NCI-H2029 treated with DMSO at 0.1 percent for 48 hours (cell line): ENCODE data around the gene PNPLA6.
A peak's percentile ranks its signal among the peaks of the same experiment; 100 is the strongest.
"Not testable (repeated sequence)": the region's sequence is repeated elsewhere in the genome, so short reads cannot be mapped to it uniquely, and the experiment has no call there.

Experiments used
- DNase-seq: peaks from one replicate; lab custom pipeline; 2025; lab: John Stamatoyannopoulos, UW

PNPLA6 gene

DNA sequence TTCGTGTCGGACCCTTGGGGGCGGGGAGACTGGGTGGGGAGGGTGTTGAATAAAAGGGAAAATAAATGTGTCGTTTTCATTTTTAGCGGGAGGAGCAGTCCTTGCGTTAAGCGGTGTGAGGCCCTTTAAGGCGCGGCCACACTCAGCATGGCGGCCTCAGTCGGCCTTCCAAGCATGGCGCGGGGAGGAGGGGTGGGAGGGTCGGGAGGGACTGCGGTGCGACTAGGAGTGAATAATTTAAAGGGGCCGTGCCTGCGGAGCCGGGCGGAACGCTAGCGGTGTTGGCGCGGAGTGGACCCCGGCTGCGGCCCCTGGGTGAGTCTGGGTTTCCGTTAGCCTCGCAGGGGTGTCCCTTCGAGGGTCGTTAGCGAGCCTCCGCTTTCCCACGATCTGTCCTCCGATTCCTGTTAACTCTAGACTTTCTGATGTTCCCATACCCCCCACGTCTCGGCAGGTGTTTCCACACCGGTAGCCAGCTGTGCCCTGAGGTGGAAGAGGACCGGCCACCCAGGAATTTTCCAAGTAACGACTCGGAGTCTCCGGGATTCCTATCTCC, 1.5 kb upstream of the PNPLA6 start:
- peak; percentile 59 for DNase-seq

GRCh38 chr19:7534531-7535046, 928 bp upstream of the PNPLA6 start:
- no peak for DNase-seq

DNA sequence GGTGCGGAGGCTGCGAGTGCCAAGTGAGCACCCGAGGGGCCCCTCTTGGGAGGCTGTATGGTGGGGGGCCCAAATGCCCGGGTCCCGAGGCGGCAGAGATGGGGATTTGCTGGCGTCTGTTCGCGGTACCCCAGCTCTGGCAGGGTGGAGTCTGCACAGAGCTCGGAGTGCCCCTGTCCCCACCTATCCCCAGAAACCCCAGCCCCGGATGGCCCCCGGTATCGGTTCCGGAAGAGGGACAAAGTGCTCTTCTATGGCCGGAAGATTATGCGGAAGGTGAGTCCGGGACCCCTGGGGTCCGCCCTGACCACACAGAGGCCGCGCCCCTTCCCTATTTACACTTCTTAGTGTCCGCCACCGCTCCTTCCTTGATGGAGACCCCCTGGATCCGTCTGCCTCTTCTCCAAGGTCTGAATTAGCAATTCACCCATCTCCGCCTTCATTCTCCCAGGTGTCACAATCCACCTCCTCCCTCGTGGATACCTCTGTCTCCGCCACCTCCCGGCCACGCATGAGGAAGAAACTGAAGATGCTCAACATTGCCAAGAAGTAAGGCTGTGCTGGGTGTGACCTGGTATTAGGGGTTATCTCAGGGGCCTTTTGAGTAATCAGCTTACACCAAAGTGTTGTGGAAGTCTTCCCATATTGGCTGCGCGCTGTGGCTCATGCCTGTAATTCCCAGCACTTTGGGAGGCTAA, 630 bp downstream of the PNPLA6 start:
- DNase-seq = no peak

DNA sequence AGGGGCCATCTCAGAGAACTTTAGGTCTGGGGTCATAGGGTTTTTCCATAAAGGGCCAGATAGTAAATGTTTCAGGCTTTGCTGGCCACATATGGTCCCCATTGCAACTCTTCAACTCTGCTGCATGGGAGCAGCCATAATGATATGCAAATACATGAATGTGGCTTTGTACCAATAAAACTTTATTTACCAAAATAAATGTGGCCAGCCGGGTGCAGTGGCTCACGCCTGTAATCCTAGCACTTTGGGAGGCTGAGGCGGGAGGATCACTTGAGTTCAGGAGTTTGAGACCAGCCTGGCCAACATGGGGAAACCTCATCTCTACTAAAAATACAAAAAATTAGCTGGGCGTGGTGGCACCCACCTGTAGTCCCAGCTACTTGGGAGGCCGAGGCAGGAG, 3.5 kb downstream of the PNPLA6 start:
- DNase-seq = not testable (repeated sequence)

- no peak for DNase-seq
Measured at GRCh38 chr19:7539827-7540425, 4.4 kb downstream of the PNPLA6 start.

GRCh38 chr19:7540761-7541474, 5.4 kb downstream of the PNPLA6 start:
- DNase-seq = no peak

GRCh38 chr19:7541475-7541824, 5.9 kb downstream of the PNPLA6 start:
- no peak for DNase-seq

GRCh38 chr19:7541828-7542443, 6.4 kb downstream of the PNPLA6 start:
- no peak for DNase-seq

GRCh38 chr19:7542556-7543348, 7.2 kb downstream of the PNPLA6 start:
- no peak for DNase-seq

- no peak for DNase-seq
Measured at GRCh38 chr19:7544626-7545025, 9.1 kb downstream of the PNPLA6 start.

GRCh38 chr19:7545300-7545699, 9.8 kb downstream of the PNPLA6 start:
- no peak for DNase-seq

GRCh38 chr19:7545904-7546303, 10.4 kb downstream of the PNPLA6 start:
- no peak for DNase-seq

GRCh38 chr19:7547159-7547558, 11.6 kb downstream of the PNPLA6 start:
- DNase-seq = no peak

- DNase-seq = no peak
Measured at GRCh38 chr19:7549429-7550148, 14.1 kb downstream of the PNPLA6 start.

DNA sequence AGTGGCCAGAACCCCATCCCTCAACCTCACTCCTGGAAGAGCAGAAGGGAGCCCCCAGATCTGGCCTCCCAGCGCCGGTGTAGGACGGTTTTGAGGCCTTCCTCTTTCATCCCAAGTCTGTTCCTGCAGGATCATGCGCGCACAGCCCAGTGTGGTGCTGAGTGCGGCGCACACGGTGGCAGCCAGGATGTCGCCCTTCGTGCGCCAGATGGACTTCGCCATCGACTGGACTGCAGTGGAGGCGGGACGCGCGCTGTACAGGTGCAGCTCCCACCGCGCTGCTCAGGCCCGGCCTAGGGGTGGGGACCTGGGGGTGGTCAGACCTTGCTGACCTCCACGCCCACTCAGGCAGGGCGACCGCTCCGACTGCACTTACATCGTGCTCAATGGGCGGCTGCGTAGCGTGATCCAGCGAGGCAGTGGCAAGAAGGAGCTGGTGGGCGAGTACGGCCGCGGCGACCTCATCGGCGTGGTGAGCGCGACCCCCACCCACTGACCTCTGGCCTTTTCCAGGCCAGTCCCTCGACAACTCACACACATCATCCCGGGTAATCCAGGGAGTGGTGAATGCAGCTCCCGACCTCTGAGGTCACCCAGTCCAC, 14.8 kb downstream of the PNPLA6 start:
- no peak for DNase-seq

DNA sequence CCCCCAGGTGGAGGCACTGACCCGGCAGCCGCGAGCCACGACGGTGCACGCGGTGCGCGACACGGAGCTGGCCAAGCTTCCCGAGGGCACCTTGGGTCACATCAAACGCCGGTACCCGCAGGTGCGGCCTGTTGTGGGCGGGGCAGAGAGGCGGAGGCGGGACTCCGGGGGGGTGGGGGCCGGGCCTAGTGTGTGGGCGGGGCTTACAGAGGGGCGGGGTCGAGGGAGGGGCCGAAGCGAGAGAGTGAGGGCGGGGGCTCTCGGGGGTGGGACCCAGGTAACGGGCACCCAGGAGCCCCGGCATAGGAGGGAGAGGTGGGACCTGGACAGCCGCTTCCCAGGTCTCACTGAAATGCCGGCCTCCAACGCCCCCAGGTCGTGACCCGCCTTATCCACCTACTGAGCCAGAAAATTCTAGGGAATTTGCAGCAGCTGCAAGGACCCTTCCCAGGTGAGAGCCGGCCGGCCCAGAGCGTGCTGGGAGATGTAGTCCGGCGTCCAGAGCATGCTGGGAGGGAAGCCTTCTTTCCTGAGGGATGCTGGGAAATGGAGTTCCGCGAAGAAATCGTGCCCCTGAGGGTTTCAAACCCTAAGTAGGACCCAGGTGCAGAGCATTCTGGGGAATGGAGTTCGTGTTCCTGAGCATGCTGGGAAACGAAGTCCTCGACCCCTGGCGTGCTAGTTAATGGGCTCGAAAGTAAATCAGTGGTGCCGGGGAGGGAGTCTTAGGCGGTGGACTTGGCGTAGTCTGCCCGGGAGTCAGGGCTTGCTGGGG, 15.7 kb downstream of the PNPLA6 start:
- DNase-seq = peak; percentile 43

DNA sequence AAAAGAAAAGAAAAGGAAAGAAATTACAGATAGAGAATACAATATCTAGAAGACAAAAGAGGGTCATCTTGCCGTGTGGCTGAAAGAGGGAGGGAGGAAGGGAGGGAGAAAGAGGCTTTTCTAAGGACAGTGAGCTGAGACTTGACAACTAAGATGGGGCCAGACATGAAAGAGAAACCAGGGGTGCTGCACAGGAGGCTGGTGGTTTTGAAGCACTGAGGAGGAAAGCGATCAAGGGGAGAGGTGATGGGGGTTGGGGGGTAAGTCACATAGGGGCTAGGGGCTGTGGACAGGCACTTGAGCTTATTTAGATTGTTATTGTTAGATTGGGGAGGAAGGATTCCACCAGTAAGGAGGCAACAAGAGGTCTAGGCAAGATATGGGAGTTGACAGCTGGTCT, 17.3 kb downstream of the PNPLA6 start:
- DNase-seq = no peak

DNA sequence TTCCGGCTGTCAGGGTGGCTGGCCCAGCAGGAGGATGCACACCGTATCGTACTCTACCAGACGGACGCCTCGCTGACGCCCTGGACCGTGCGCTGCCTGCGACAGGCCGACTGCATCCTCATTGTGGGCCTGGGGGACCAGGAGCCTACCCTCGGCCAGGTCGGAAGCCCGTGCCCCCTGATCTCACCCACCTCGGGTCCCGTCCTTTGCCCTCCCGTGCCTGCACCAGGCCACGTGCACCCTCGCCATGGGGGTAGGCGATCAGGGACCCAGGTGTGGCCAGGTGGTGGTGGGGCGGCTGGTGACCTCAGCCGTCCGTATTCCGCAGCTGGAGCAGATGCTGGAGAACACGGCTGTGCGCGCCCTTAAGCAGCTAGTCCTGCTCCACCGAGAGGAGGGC, 19.0 kb downstream of the PNPLA6 start:
- DNase-seq = no peak

DNA sequence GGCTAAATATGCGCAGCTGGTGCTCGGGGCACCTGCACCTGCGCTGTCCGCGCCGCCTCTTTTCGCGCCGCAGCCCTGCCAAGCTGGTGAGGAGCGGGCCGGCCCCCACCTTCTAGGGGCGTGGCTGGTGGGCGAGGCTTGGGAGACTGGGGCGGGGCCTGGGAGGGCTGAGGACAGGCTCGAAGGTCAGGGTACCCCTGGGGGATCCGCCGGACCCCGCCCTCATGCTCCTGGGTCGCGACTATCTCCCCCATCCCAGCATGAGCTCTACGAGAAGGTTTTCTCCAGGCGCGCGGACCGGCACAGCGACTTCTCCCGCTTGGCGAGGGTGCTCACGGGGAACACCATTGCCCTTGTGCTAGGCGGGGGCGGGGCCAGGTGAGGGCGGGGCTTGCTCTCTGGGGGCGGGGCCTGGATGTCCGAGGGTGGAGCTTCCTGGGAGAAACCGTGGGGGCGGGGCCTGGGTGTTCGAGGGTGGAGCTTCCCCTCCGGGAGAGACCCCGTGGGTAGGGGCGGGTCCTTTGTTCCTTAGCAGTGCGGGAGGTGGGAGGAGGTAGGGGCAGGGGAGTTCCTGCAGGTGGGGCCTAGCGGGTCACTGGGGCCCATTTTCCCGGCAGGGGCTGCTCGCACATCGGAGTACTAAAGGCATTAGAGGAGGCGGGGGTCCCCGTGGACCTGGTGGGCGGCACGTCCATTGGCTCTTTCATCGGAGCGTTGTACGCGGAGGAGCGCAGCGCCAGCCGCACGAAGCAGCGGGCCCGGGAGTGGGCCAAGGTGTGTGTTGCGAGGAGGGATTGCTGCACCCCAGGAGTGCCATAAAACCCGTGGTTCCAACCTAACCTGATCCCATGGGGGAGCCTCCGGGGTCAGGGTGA, 19.7 kb downstream of the PNPLA6 start:
- DNase-seq = no peak
